OCI-LY7 (cell line): ENCODE measurements around the gene SLC27A6. TPM values are rescaled to one million over a fixed set of nuclear protein-coding genes. Genes with fewer than 3 reads are reported as not detected.

Experiments used
- BruUV-seq: library from RNA; stranded (reverse); fragments of 400-500 nt; replicated peaks from 2 replicates; lab custom pipeline; 2021; lab: Mats Ljungman, UMichigan
- CTCF ChIA-PET: fragments of 300-600 bp; sonication (Branson Sonifier 250); formaldehyde crosslinking; loops from one replicate; lab custom pipeline; 2022; ENCODE audit warnings: antibody characterized with exemption; ENCODE audit not compliant: unreplicated experiment; lab: Charles Lee
- POLR2A ChIA-PET: fragments of 300-600 bp; sonication (Branson Sonifier 250); formaldehyde crosslinking; loops from one replicate; lab custom pipeline; 2022; ENCODE audit warnings: antibody characterized with exemption; lab: Charles Lee
- DNase-seq: peaks from one replicate; pipeline ENCODE4 v3.0.0-alpha.2; 2015; ENCODE audit warnings: low spot score
- H2AFZ ChIP-seq: fragments of 200-600 bp; sonication (generic), shearing (Covaris generic); 2 replicates; pipeline ENCODE4 v1.6.1; 2014; ENCODE audit warnings: mild to moderate bottlenecking, antibody characterized with exemption, low read length, moderate library complexity
- H3K27ac ChIP-seq: fragments of 200-600 bp; sonication (generic); 2 replicates; pipeline ENCODE4 v1.5.1; 2014; ENCODE audit warnings: mixed run types, low read depth, mild to moderate bottlenecking, moderate library complexity, low read length, inconsistent platforms; ENCODE audit not compliant: poor library complexity, severe bottlenecking
- H3K36me3 ChIP-seq: fragments of 200-600 bp; sonication (generic); 2 replicates; pipeline ENCODE4 v1.6.1; 2014; ENCODE audit warnings: mild to moderate bottlenecking, antibody characterized with exemption, low read length, moderate library complexity, mixed read lengths; ENCODE audit not compliant: insufficient read depth
- H3K4me1 ChIP-seq: fragments of 200-600 bp; sonication (generic); 2 replicates; pipeline ENCODE4 v1.5.1; 2014; ENCODE audit warnings: mild to moderate bottlenecking, low read length; ENCODE audit not compliant: insufficient read depth, poor library complexity, severe bottlenecking
- H3K4me2 ChIP-seq: fragments of 200-600 bp; sonication (generic); 2 replicates; pipeline ENCODE4 v1.6.1; 2014; ENCODE audit warnings: mild to moderate bottlenecking, low read length
- H3K4me3 ChIP-seq: fragments of 200-600 bp; sonication (generic); 2 replicates; pipeline ENCODE4 v1.5.1; 2014; ENCODE audit warnings: mild to moderate bottlenecking, low read depth, low read length; ENCODE audit not compliant: poor library complexity, severe bottlenecking
- H3K79me2 ChIP-seq: fragments of 200-600 bp; sonication (generic); 2 replicates; pipeline ENCODE4 v1.6.1; 2016; ENCODE audit warnings: low read depth, mild to moderate bottlenecking, low read length, moderate library complexity, mixed read lengths; ENCODE audit not compliant: insufficient read depth
- H3K9me2 ChIP-seq: fragments of 200-600 bp; sonication (generic); 2 replicates; pipeline ENCODE4 v1.6.1; 2016; ENCODE audit warnings: mild to moderate bottlenecking, low read length, mixed read lengths; ENCODE audit not compliant: insufficient read depth
- H3K9me3 ChIP-seq: fragments of 200-600 bp; sonication (generic); 2 replicates; pipeline ENCODE4 v1.6.1; 2014; ENCODE audit warnings: mild to moderate bottlenecking, mixed run types, low read length, mixed read lengths
- H4K20me1 ChIP-seq: fragments of 200-600 bp; sonication (generic); 2 replicates; pipeline ENCODE4 v1.6.1; 2014; ENCODE audit warnings: mild to moderate bottlenecking, antibody characterized with exemption, low read length, moderate library complexity, mixed read lengths; ENCODE audit not compliant: insufficient read depth
- EZH2phosphoT487 ChIP-seq: fragments of 200-600 bp; sonication (generic); IDR thresholded peaks from 2 replicates; pipeline ENCODE4 v1.6.1; 2018; ENCODE audit warnings: low read depth, borderline replicate concordance, mild to moderate bottlenecking, mixed run types, antibody characterized with exemption, low read length, moderate library complexity, mixed read lengths
- intact Hi-C: fragments of 100-400 bp; cut with micrococcal nuclease; formaldehyde crosslinking; loops from one replicate; pipeline ENCODE4 v1.10.0; 2022; ENCODE audit not compliant: unreplicated experiment
- total RNA-seq, 2 experiments: library from RNA; depleted of rRNA in 1 of 2; stranded (reverse); fragments of >200 nt in 1 of 2; shearing (Covaris generic) in 1 of 2; gene quantifications; 2 replicates each; pipeline ENCODE4 v1.2.3, GENCODE V29; 2014 to 2022
- TF ChIP-seq, protein P1 (sequence below): fragments of 200-600 bp; sonication (generic); conservative IDR thresholded peaks from 2 replicates; pipeline ENCODE4 v1.5.1; 2014; ENCODE audit warnings: mild to moderate bottlenecking, antibody characterized with exemption, low read length, moderate library complexity, mixed read lengths

Gene SLC27A6
- total RNA-seq, 2 experiments from 2014 or later, result not detected

DNA sequence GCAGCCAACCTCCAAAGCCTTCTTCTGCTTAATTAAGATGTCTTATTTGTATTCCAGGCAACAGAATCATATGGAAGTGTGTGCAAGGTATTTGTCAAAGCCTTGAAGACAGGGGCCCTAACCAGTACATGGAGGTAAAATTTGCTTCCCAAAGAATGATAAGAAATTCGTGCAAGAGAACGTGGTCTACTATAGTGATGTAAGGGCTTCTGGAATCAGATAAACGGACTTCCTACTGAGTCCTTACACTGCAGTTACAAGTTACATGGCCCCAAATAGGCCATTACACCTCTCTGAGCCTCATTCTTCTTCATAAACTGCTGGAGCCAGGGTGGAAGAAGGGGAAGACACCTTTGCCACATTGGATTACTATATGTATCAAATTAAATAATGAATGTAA, 113.4 kb downstream of the SLC27A6 start:
- Histone ChIP-seq H3K4me2 (no peak overlapping the region), H3K27ac (no peak overlapping the region), H3K4me3 (no peak overlapping the region), H3K79me2 (no peaks in the 10 kb centered on the region), H3K9me3 (no peaks in the 10 kb centered on the region), H3K9me2 (no peaks in the 10 kb centered on the region), H3K36me3 (no peaks in the 10 kb centered on the region), H4K20me1 (no peaks in the 10 kb centered on the region), H2AFZ (no peak overlapping the region), H3K4me1 (no peaks in the 10 kb centered on the region)
- no TSS peak for BruUV-seq
- ChIA-PET CTCF (no interaction called here), POLR2A (no interaction called here)
- TF ChIP-seq EZH2phosphoT487, result no peak
- TF ChIP-seq, protein P1, sequence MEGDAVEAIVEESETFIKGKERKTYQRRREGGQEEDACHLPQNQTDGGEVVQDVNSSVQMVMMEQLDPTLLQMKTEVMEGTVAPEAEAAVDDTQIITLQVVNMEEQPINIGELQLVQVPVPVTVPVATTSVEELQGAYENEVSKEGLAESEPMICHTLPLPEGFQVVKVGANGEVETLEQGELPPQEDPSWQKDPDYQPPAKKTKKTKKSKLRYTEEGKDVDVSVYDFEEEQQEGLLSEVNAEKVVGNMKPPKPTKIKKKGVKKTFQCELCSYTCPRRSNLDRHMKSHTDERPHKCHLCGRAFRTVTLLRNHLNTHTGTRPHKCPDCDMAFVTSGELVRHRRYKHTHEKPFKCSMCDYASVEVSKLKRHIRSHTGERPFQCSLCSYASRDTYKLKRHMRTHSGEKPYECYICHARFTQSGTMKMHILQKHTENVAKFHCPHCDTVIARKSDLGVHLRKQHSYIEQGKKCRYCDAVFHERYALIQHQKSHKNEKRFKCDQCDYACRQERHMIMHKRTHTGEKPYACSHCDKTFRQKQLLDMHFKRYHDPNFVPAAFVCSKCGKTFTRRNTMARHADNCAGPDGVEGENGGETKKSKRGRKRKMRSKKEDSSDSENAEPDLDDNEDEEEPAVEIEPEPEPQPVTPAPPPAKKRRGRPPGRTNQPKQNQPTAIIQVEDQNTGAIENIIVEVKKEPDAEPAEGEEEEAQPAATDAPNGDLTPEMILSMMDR, result no peak
- no peak for DNase-seq
- intact Hi-C loops, result no loop called here

DNA sequence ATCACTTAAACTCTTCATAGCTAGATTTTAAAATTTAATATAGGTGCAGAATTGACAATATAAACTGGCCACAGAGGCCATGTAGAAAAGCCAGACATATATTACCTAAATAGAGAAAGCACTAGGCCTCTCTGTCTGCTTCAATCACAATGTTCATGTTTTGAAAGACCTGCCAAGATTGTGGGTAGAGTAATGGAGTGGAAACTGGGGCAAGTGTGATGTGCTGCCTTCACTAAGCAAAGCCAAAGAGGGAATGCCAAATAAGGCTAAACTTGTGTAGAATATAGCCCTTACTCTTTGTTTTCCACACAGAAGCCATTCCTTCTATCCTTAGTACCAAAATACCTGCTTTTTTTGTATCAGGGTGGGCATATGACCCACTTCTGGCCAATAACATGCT, 114.2 kb downstream of the SLC27A6 start:
- no TSS peak for BruUV-seq
- Histone ChIP-seq H3K9me2 (no peaks in the 10 kb centered on the region), H2AFZ (no peak overlapping the region), H3K4me3 (no peak overlapping the region), H3K4me1 (no peaks in the 10 kb centered on the region), H4K20me1 (no peaks in the 10 kb centered on the region), H3K9me3 (no peaks in the 10 kb centered on the region), H3K4me2 (no peak overlapping the region), H3K36me3 (no peaks in the 10 kb centered on the region), H3K27ac (no peak overlapping the region), H3K79me2 (no peaks in the 10 kb centered on the region)
- ChIA-PET CTCF (no interaction called here), POLR2A (no interaction called here)
- TF ChIP-seq EZH2phosphoT487, result no peak
- TF ChIP-seq, protein P1, result no peak
- no peak for DNase-seq
- intact Hi-C loops, result no loop called here

DNA sequence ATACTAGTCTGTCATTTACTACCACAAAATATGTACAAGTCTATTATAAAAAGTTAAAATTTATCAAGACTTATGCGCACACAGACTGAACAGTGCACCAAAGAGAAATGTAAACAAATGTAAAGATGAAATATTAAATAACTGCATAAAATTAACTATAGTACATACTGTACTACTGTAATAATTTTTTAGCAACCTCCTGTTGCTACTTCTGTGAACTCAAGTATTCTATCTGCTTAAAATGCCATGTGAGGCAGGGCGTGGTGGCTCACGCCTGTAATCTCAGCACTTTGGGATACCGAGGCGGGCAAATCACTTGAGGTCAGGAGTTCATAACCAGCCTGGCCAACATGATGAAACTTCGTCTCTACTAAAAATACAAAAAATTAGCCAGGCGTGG, 115.5 kb downstream of the SLC27A6 start:
- TF ChIP-seq, protein P1, result no peak
- no peak for TF ChIP-seq EZH2phosphoT487
- Histone ChIP-seq H3K4me2 (no peak overlapping the region), H3K36me3 (no peaks in the 10 kb centered on the region), H3K79me2 (no peaks in the 10 kb centered on the region), H3K4me1 (no peaks in the 10 kb centered on the region), H3K27ac (no peak overlapping the region), H4K20me1 (no peaks in the 10 kb centered on the region), H3K4me3 (no peak overlapping the region), H3K9me3 (no peaks in the 10 kb centered on the region), H2AFZ (no peak overlapping the region), H3K9me2 (no peaks in the 10 kb centered on the region)
- intact Hi-C loops, result no loop called here
- DNase-seq, result no peak
- BruUV-seq, result no TSS peak
- CTCF ChIA-PET, result no interaction called here
- POLR2A ChIA-PET, result no interaction called here
